ENCODE measurements around the gene BICRA. TPM values are rescaled to one million over a fixed set of nuclear protein-coding genes. Genes with fewer than 3 reads are reported as not detected.
"Not testable (repeated sequence)": the region's sequence is repeated elsewhere in the genome, so short reads cannot be mapped to it uniquely, and the experiment has no call there.

Gene BICRA
- total RNA-seq, 2 experiments from 2014 or later = 8.9 to 10.2 TPM

DNA sequence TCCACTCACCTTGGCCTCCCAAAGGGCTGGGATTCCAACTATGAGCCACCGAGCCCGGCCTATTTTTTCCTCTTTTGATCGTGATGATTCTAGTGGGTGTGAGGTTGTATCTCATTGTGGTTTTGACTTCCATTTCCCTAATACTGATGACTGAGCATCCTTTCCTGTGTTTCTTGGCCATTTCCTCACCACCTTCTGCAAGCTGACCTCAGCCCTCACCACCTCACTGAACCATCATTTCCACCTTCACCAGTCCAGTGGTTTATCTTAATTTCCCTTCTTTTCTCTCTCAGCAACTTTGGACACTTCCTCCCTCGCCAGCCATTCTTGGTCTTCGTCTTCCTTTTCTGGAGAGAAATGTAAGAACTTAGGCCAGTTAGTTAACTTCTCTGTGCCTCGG is 13.0 kb upstream of the BICRA start:
- no peaks in the 10 kb centered on the region for H3K36me3 Mint-ChIP-seq
- H3K9me3 Mint-ChIP-seq = no peaks in the 10 kb centered on the region
- H3K27me3 Mint-ChIP-seq = no peaks in the 10 kb centered on the region
- peaks cover 15% of the 10 kb centered on the region for H3K4me1 Mint-ChIP-seq
- H3K4me3 Mint-ChIP-seq = no peak overlapping the region
- no peak overlapping the region for H3K27ac Mint-ChIP-seq
- no peak for DNase-seq

DNA sequence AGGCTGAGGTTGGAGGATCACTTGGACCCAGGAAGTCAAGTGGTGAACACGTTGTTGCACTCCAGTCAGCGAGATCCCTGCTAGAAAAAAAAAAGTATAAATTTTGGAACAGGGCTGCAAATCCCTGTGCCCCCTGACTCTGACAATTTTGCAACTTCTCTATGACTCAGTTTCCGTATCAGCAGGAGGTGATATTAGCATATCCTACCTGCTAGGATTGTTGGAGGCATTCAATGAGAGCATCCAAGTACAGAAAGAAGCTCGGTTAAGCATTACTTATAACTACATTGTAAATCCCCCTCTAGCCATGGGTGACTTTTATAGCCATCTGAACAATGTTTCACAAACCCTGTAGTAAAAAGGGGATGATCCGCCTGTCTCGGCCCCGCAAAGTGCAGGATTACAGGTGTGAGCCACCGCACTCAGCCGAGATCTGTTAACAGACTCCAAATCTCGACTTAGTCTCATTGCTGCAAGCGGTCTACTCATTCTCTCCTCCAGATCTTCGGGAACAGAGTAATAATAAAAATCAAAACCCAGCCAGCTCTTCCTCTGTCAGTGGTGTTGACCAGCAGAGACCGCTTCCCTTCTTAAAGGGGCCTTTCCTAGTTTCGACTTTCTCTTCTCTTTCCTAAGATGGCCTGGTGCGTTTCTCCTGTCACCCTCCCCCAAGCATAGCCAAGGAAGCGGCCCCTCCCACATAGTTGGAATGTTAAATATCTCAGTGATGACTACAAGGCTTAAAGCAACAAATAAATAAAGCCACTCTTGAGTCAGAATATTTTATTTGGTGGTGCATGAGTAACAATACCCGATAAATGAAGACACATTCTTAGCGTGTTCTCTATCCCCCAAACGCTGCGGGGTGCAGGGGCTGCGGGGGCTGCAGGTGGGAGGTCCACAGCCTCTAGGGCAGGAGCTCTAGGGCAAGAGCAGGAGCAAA is 10.3 kb upstream of the BICRA start:
- no peak overlapping the region for H3K27ac Mint-ChIP-seq
- H3K27me3 Mint-ChIP-seq = peaks cover 3% of the 10 kb centered on the region
- H3K4me1 Mint-ChIP-seq = peaks cover 19% of the 10 kb centered on the region
- no peak for DNase-seq
- H3K36me3 Mint-ChIP-seq = no peaks in the 10 kb centered on the region
- no peaks in the 10 kb centered on the region for H3K9me3 Mint-ChIP-seq
- peak overlapping the region; percentile 42 for H3K4me3 Mint-ChIP-seq

DNA sequence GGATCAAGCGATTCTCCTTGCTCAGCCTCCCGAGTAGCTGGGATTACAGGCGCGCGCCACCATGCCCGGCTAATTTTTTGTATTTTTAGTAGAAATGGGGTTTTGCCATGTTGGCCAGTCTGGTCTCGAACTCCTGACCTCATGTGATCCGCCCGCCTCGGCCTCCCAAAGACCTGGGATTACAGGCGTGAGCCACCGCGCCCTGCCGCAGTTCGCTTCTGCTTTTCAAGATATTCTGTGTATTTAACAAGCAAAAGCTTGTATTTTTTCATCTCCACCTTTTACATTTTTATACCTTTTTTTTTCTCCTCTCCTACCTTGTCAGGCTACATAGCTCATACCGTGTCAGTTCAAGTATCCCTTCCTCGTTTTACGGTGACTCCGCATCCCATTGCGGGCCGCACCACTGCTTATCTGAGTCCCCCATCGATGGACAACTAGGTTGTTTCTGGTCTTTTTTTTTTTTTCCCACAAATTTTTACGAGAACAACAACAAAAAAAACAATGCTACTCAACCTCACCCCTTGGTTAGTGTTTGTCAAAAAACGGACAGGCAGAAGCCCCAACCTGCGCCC is 9.2 kb upstream of the BICRA start:
- H3K27ac Mint-ChIP-seq = peak overlapping the region; percentile 85
- H3K4me3 Mint-ChIP-seq = peak overlapping the region; percentile 78
- not testable (repeated sequence) for H3K27me3 Mint-ChIP-seq, H3K9me3 Mint-ChIP-seq, DNase-seq, H3K36me3 Mint-ChIP-seq
- peaks cover 26% of the 10 kb centered on the region for H3K4me1 Mint-ChIP-seq

DNA sequence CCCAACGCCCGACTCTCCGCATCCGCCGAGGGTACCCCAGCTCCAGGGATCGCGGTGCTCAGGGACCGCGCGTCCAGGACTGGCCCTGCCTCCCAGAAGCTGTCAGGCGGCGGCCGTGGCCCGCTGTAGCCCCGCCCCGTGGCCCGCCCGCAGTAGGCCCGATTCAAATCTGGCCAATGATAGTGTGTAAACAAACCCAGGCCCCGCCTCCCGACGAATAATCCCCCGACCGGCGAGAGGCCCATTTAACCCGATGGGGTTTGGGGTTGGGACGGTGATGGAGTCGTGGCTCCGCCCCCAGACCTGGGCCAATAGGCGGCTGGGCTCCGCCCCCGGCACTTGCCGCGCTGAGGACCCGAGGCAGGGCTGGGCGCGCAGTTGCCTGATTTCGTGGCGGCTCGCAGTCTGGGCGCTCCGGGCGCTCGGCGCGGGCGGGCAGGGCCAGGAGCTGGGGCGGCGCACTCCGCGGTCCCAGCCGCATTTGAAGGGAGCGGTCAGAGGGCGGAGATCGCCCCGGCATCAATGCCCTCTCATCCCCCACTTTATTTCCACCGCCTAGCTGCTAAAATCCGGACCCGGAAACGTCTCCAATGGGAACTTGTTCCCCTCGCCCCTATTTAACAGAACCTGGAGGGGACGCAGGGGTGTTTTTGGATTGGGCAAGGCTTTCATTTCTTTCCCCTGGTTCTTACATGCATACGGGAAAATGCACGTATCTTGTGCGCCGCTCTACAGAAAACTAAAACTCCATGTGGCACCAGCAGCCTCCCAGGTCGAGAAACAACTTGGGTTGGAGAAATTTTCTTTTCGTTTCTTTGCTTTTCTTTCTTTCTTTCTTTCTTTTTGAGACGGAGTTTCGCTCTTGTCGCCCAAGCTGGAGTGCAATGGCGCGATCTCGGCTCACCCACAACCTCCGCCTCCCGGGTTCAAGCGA is 8.4 kb upstream of the BICRA start:
- H3K27me3 Mint-ChIP-seq = peaks cover 3% of the 10 kb centered on the region
- peak overlapping the region; percentile 90 for H3K27ac Mint-ChIP-seq
- no peaks in the 10 kb centered on the region for H3K9me3 Mint-ChIP-seq
- peaks cover 26% of the 10 kb centered on the region for H3K4me1 Mint-ChIP-seq
- no peaks in the 10 kb centered on the region for H3K36me3 Mint-ChIP-seq
- H3K4me3 Mint-ChIP-seq = peak overlapping the region; percentile 87
- peak; percentile 98 for DNase-seq

DNA sequence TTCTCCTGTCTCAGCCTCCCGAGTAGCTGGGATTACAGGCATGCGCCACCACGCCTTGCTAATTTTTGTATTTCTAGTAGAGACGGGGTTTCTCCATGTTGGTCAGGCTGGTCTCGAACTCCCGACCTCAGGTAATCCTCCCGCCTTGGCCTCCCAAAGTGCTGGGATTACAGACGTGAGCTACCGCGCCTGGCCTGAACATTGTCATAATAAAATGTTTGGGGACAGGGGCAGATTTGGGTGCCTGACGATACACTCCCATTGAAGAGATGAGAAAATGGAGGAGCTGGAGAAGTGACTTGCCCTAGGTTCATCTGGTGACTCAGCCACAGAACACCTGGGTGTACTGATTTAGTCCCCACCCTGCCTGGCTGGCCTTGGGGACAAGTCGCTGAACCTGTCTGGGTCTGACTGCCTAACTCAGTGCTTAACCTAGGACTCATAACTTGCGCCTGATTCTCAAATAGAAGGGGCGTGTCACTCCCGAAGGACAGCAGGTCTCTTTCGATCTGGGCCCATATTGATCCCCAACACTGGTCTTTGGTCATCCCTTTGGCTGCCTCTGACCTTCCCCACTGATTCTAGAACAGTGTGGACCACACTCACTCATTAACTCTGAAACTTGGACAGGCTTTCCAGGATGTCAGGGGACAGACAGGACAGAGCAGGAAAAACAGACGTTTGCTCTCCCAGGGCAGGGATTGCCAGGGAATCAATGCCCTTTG is 7.6 kb upstream of the BICRA start:
- peak overlapping the region; percentile 87 for H3K4me3 Mint-ChIP-seq
- H3K9me3 Mint-ChIP-seq = no peaks in the 10 kb centered on the region
- no peak for DNase-seq

DNA sequence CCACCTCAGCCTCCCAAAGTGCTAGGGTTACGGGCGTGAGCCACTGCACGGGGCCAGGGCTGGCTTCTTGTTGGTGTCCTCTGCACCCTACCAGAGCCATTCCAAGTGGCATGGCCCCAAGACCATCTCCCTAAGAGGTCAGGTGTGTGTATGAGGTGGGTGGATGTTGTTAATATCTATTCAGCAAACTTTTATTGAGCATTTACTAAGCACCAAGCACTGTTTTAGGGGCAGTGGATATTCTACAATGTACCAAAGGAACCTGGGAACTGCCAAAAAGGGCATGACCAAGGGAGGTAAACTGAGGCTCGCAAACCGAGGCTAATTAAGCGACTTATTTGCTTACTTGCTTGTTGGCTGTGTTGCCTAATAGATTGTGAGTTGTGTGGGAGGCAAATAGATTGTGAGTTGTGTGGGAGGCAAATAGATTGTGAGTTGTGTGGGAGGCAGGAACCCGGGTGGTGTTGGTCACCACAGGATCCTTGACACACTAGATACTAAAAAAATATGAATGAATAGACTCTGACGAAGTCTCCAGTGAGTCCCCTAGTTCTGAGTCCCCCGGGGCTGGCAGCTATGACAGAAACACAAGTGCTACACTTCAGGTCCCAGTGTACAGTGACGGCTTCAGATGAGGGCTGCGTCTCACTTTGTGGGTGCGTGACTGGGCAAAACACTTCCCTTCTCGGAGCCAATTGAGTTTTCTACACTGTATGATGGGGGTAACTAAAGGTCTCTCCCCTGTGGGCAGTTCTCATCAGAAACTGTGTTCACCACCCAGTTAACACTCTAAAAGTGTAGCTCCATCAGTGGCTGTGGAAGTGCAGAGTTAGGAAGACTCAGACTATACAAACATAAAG is 5.0 kb upstream of the BICRA start:
- DNase-seq = no peak

More for the DNA sequence above, 7.6 kb upstream of the BICRA start:
- H3K27ac Mint-ChIP-seq = peak overlapping the region; percentile 90
- peaks cover 3% of the 10 kb centered on the region for H3K27me3 Mint-ChIP-seq
- no peaks in the 10 kb centered on the region for H3K36me3 Mint-ChIP-seq
- H3K4me1 Mint-ChIP-seq = peaks cover 22% of the 10 kb centered on the region

DNA sequence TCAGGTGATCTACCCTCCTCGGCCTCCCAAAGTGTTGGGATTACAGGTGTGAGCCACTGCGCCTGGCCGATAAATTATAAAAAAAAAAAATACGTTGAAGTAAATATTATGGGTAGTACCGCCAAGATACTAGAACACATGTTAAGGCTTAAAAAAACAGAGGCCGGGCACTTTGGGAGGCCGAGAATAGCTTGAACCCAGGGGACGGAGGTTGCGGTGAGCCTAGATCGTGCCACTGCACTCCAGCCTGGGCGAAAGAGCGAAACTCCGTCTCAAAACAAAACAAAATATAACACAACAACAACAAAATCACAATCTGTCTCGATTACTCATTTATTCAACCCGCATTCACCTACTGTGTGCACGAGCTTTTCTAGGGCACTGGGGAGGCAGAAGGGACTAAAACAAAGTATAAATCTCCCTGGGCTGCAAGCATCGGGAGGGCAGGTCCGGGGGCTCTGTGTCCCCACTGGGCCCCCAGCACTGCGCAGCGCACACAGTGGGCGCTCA is 1.3 kb upstream of the BICRA start:
- Mint-ChIP-seq H3K27ac (peak overlapping the region; percentile 85), H3K27me3 (peaks cover 3% of the 10 kb centered on the region)

More for the DNA sequence above, 5.0 kb upstream of the BICRA start:
- Mint-ChIP-seq H3K27ac (no peak overlapping the region), H3K4me1 (peaks cover 21% of the 10 kb centered on the region), H3K9me3 (no peaks in the 10 kb centered on the region), H3K4me3 (no peak overlapping the region), H3K27me3 (peaks cover 3% of the 10 kb centered on the region), H3K36me3 (peaks cover 9% of the 10 kb centered on the region)

DNA sequence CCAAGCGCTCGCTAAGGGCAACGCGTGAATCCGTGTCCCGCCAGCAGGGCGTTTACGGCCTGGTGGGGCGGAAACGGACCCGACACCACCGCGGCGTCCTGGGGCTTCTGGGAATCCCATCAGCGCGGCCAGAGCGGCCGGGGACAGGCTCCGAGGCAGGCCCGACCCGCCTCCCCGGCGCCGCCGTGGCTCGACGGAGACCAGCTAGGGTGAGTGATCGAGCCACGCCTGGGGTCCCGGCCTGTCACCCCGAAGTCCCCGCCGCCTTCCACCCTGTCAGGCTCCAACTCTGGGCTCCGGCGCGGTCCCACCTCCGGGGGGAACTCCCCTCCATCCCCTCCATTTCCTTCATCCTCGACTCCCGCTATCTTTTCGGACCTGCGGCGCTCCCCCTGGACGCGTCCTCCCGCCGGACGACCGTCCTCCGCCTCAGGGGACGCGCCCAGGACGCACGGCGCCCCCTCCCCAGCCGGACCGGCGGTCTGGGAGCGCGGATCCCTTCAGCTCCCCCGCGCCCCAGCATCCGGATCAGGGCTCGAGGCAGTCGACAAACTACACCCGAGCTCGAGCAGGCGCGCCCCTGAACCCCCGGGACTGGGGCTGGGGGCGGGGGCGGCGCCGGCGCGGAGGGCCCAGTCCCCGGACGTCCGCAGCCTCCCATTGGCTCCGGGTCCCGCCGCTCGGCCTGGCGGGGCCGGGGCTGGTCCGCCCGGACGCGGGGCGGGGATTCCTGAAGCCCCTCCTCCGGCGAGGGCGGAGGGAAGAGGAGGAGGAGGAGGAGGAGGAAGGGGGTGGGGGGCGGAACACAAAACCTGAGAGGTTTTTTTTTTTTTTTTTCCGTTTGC is 638 bp upstream of the BICRA start:
- H3K4me3 Mint-ChIP-seq = peak overlapping the region; percentile 82
- DNase-seq = peak; percentile 99

More for the DNA sequence above, 1.3 kb upstream of the BICRA start:
- Mint-ChIP-seq H3K36me3 (peaks cover 9% of the 10 kb centered on the region), H3K9me3 (no peaks in the 10 kb centered on the region), H3K4me3 (peak overlapping the region; percentile 82), H3K4me1 (peaks cover 26% of the 10 kb centered on the region)
- no peak for DNase-seq

DNA sequence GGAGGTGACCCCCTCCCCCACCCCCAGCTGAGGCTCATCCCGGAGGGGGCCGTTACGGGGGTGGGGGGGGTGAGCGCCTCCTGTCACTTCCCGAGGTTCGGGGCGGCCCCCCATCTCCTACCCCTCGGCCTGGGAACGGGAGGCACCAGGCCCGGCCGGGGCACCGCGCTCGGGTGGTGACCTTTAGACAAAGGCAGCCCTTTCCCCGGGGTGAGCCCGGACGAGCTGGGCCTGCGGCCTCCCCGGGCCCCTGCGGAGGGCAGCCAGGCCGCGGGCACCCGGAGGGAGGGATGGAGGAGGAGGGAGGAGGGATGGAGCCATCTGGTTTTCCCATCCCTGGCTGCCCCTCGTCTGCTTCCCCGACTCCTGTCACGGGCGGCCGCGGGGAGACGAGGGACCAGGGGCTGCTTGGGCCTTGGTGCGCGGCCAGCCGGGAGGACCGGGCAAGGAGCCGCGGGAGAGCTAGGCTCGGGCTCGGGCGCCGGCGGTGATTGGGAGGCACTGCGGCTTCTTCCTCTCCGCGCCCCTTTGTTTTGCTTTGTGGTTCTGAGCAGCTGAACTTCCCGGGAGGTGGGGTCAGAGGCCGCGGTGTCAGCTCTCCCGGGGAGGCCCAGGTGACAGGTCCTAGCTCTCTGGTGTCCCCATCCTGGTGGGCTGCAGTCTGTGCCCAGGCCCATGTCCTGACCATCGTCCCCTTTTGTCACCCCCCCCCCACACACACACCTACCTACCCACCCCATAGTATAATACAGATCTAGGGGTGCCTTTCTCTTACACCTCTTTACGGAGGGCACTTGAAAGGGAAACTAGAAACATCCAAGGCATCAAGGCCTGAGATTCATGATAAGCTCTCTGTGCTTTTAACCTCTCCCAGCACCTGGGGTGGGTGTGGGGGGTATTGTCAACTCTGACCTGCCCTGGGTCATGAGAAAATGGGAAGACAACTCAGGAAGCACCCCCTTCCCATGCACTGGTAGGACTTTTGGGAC is 1.3 kb downstream of the BICRA start:
- peaks cover 21% of the 10 kb centered on the region for H3K4me1 Mint-ChIP-seq
- DNase-seq = peak; percentile 60
- no peaks in the 10 kb centered on the region for H3K27me3 Mint-ChIP-seq
- peak overlapping the region; percentile 76 for H3K4me3 Mint-ChIP-seq
- H3K36me3 Mint-ChIP-seq = peaks cover 13% of the 10 kb centered on the region
- no peaks in the 10 kb centered on the region for H3K9me3 Mint-ChIP-seq
- H3K27ac Mint-ChIP-seq = peak overlapping the region; percentile 73

More for the DNA sequence above, 638 bp upstream of the BICRA start:
- Mint-ChIP-seq H3K36me3 (peaks cover 9% of the 10 kb centered on the region), H3K4me1 (peaks cover 28% of the 10 kb centered on the region), H3K27me3 (peaks cover 3% of the 10 kb centered on the region), H3K9me3 (no peaks in the 10 kb centered on the region), H3K27ac (peak overlapping the region; percentile 85)

DNA sequence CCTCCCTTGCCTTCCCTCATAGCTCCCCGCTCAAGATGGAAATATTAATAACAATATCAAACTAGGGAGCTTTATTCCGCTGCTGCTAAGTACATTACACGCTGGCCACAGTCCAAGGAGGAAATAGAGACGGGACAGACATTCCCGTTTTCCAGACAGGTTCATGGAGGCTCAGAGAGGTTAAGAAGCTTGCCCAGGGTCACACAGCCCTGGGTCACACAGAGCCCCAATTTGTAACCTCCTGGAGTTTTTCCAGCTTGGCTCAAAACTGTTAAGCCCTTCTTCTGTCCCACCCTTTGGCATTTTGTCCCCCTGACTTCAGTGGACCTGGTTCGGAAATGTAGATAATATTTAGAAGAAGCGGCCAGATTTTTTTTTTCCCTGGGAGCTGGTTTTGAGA is 2.0 kb downstream of the BICRA start:
- Mint-ChIP-seq H3K4me3 (peak overlapping the region; percentile 76), H3K9me3 (no peaks in the 10 kb centered on the region), H3K27me3 (no peaks in the 10 kb centered on the region), H3K27ac (peak overlapping the region; percentile 73), H3K4me1 (peaks cover 27% of the 10 kb centered on the region), H3K36me3 (peaks cover 14% of the 10 kb centered on the region)
- DNase-seq = no peak

DNA sequence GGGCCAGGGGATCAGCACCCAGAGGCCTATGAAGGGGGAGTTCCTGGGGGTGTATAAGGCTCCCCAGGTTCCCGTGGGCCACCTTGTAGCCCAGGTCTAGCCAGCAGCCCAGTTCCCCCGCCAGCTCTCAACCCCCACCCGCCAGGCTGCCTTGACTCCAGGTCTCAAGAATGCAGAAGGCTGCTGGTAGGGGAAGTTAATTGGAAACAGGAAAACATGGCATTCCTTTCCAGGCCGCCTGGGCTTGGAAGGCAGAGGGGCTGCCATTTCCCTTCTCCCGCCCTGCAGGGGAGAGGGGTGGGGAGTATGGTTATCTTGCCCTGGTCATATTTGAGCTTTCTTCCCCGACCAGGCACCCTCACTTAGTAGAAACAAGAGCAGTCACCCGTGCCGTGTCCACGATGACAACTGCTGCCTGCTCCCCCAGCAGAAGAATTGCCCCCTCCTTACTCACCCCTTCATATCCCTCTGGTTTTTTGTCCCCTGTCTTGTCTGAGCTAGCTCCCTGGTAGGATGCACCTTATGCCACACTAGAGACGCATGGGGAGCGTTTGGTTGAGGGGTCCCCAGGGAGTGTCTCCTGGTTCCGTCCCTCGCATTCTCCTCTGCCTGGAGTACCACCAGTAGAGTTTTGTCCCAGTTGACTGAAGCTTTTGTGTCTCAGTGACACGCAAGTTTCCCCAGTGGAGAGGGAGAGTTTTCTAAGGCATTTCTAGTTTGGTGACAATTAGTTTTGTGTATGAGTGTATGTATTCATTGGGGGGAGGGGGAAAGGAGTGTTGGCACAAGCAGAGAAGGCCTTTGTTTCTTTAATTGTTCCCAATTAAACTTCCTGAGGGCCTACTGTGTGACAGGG is 4.5 kb downstream of the BICRA start:
- no peak overlapping the region for H3K4me3 Mint-ChIP-seq
- peaks cover 5% of the 10 kb centered on the region for H3K36me3 Mint-ChIP-seq
- DNase-seq = no peak
- H3K4me1 Mint-ChIP-seq = peaks cover 31% of the 10 kb centered on the region
- H3K27ac Mint-ChIP-seq = no peak overlapping the region
- no peaks in the 10 kb centered on the region for H3K27me3 Mint-ChIP-seq
- H3K9me3 Mint-ChIP-seq = no peaks in the 10 kb centered on the region
